K562 (cell line): ENCODE measurements around the gene GGT5. TPM values are rescaled to one million over a fixed set of nuclear protein-coding genes. Genes with fewer than 3 reads are reported as not detected.
A peak's percentile ranks its signal among the peaks of the same experiment; 100 is the strongest.
"Not testable (repeated sequence)": the region's sequence is repeated elsewhere in the genome, so short reads cannot be mapped to it uniquely, and the experiment has no call there.

Experiments used
- ATAC-seq: fragments of 200-7000 bp; cut with Tn5 transposase; 3 replicates; pipeline ENCODE4 v1.9.1; 2020; ENCODE audit warnings: moderate library complexity
- BruUV-seq: library from RNA; stranded (reverse); fragments of 400-500 nt; replicated peaks from 2 replicates; lab custom pipeline; 2021; lab: Mats Ljungman, UMichigan
- CTCF ChIA-PET: fragments of 300-600 bp; formaldehyde crosslinking; extraction: SDS; loops from one replicate; lab custom pipeline; 2021; ENCODE audit warnings: low intra/inter-chr PET ratio; lab: Yijun Ruan, JAX
- POLR2A ChIA-PET: fragments of 300-600, 350-650 bp; sonication (Branson Sonifier 250); formaldehyde crosslinking; extraction: SDS; loops from one replicate; lab custom pipeline; 2021; ENCODE audit warnings: antibody characterized with exemption, inconsistent platforms; lab: Yijun Ruan, JAX
- DNase-seq, 4 experiments: peaks; one replicate each; pipeline versions ENCODE4 v3.0.0 to v3.0.0-alpha.2; 2011 to 2018; ENCODE audit warnings: low spot score in 3 of 4, mixed read lengths in 3 of 4; ENCODE audit errors: extremely low read depth in 1 of 4
- FAIRE-seq: peaks from 2 replicates; lab custom pipeline; 2011; peaks lifted over from hg19 to GRCh38; lab: Jason Lieb, UNC
- H2AFZ ChIP-seq: 2 replicates; pipeline ENCODE4 v1.6.0; 2011; ENCODE audit warnings: low read depth, low read length, control low read depth, inconsistent platforms
- H3K27ac ChIP-seq: fragments of 200-600 bp; 3 replicates; pipeline ENCODE4 v1.8.0; 2011; ENCODE audit warnings: low read depth, mild to moderate bottlenecking, control low read depth, inconsistent platforms, low read length, moderate library complexity, mixed read lengths; ENCODE audit errors: extremely low read depth
- H3K27me3 ChIP-seq, 2 experiments: fragments of 300-600 bp in 1 of 2; 2 replicates in 1 of 2; 3 replicates in 1 of 2; pipeline versions ENCODE4 v1.6.0 to v1.8.0; 2011; ENCODE audit warnings: inconsistent platforms in 2 of 2, low read length in 2 of 2, mild to moderate bottlenecking in 1 of 2, mixed read lengths in 1 of 2, moderate library complexity in 1 of 2; ENCODE audit not compliant: control insufficient read depth in 2 of 2, insufficient read depth in 2 of 2
- H3K36me3 ChIP-seq: fragments of 300-600 bp; 3 replicates; pipeline ENCODE4 v1.8.0; 2011; ENCODE audit warnings: mild to moderate bottlenecking, low read length, inconsistent platforms; ENCODE audit not compliant: control insufficient read depth, insufficient read depth
- H3K4me1 ChIP-seq, 2 experiments: fragments of 200-600 bp in 1 of 2; replicated peaks in 1 of 2; 2 replicates in 1 of 2; 3 replicates in 1 of 2; pipeline versions ENCODE4 v1.5.1 to v1.8.0; 2011; ENCODE audit warnings: inconsistent platforms in 2 of 2, low read length in 2 of 2, mild to moderate bottlenecking in 1 of 2, mixed read lengths in 1 of 2, moderate library complexity in 1 of 2; ENCODE audit not compliant: control insufficient read depth in 2 of 2, insufficient read depth in 2 of 2
- H3K4me2 ChIP-seq: 2 replicates; pipeline ENCODE4 v1.6.1; 2011; ENCODE audit warnings: low read length, control low read depth, inconsistent platforms, mixed read lengths; ENCODE audit not compliant: insufficient read depth
- H3K4me3 ChIP-seq: fragments of 200-600 bp; sonication (generic), shearing (Covaris generic); 2 replicates; pipeline ENCODE4 v1.5.1; 2016; ENCODE audit warnings: control low read depth, inconsistent platforms
- H3K79me2 ChIP-seq: fragments of 200-600 bp; 3 replicates; pipeline ENCODE4 v1.8.0; 2011; ENCODE audit warnings: low read length, inconsistent platforms; ENCODE audit not compliant: control insufficient read depth, insufficient read depth
- H3K9ac ChIP-seq, 2 experiments: 2 replicates each; pipeline versions ENCODE4 v1.6.0 to v1.6.1; 2011; ENCODE audit warnings: low read depth in 2 of 2, low read length in 2 of 2, control low read depth in 1 of 2, inconsistent platforms in 1 of 2, mild to moderate bottlenecking in 1 of 2, mixed read lengths in 1 of 2; ENCODE audit not compliant: insufficient read depth in 1 of 2
- H3K9me1 ChIP-seq: one replicate; pipeline ENCODE4 v1.6.0; 2011; ENCODE audit warnings: inconsistent platforms, mild to moderate bottlenecking, low read length, moderate library complexity; ENCODE audit not compliant: control insufficient read depth, insufficient read depth
- H3K9me3 ChIP-seq: replicated peaks from 2 replicates; pipeline ENCODE4 v1.5.1; 2011; ENCODE audit warnings: low read depth, low read length, inconsistent platforms; ENCODE audit not compliant: control insufficient read depth, insufficient read depth
- H4K20me1 ChIP-seq: replicated peaks from 2 replicates; pipeline ENCODE4 v1.6.1; 2011; ENCODE audit warnings: low read length, inconsistent platforms, mixed read lengths; ENCODE audit not compliant: control insufficient read depth, insufficient read depth
- ARID1B ChIP-seq: fragments of 450-650 bp; IDR thresholded peaks from 2 replicates; pipeline ENCODE4 v1.6.1; 2016; ENCODE audit warnings: antibody characterized with exemption, mild to moderate bottlenecking, inconsistent platforms
- ATF3 ChIP-seq, 2 experiments: fragments of 450-650 bp in 1 of 2; sonication (generic) in 1 of 2; formaldehyde crosslinking in 1 of 2; IDR thresholded peaks in 1 of 2; conservative IDR thresholded peaks in 1 of 2; 2 replicates each; pipeline versions ENCODE4 v1.6.1 to v1.8.1; 2016 to 2023; ENCODE audit warnings: mild to moderate bottlenecking in 2 of 2, moderate library complexity in 2 of 2, inconsistent platforms in 1 of 2, missing genetic modification reagents in 1 of 2
- CTBP1 ChIP-seq: fragments of 450-650 bp; IDR thresholded peaks from 2 replicates; pipeline ENCODE4 v1.6.1; 2016; ENCODE audit warnings: borderline replicate concordance
- JUND ChIP-seq, 2 experiments: IDR thresholded peaks; 2 replicates in 1 of 2; 3 replicates in 1 of 2; pipeline ENCODE4 v1.6.1; 2011; ENCODE audit warnings: borderline replicate concordance in 2 of 2, low read depth in 2 of 2, low read length in 2 of 2, improper control_type of control experiment in 1 of 2, missing biosample characterization in 1 of 2, missing genetic modification characterization in 1 of 2, missing genetic modification reagents in 1 of 2
- TCF3 ChIP-seq: sonication (generic); formaldehyde crosslinking; IDR thresholded peaks from 2 replicates; pipeline ENCODE4 v1.4.0; 2020; ENCODE audit warnings: mild to moderate bottlenecking, missing genetic modification reagents
- WGBS: fragments of 100-300 bp; shearing (Covaris generic); methylation state at CpG from one replicate; pipeline ENCODE4 v1.1.6; 2016; ENCODE audit warnings: low coverage, mixed read lengths; ENCODE audit not compliant: insufficient coverage; ENCODE audit errors: missing lambda C conversion rate; 5-methylcytosine and 5-hydroxymethylcytosine counted together
- in situ Hi-C: fragments of 300-500 bp; cut with MboI; formaldehyde crosslinking; loops from 4 replicates; pipeline ENCODE4 v1.15.0; 2018; ENCODE audit warnings: inconsistent platforms, mixed read lengths
- intact Hi-C: fragments of 100-400 bp; cut with micrococcal nuclease; formaldehyde crosslinking; loops from 2 replicates; pipeline ENCODE4 v1.14.2; 2022
- polyA plus RNA-seq, 8 experiments: library from polyadenylated mRNA; depleted of rRNA in 4 of 8; stranded (reverse) in 5 of 8; unstranded in 3 of 8; fragments of >200 nt; fragmentation: Nextera tagmentation in 2 of 8; fragmentation: Illumina TruSeq in 1 of 8; extraction: Ambion mirVana in 2 of 8; extraction: Trizol in 1 of 8; gene quantifications; 2 replicates each; pipeline versions ENCODE4 v1.2.1 to v1.2.3, GENCODE V29; 2011 to 2014; ENCODE audit warnings: inconsistent platforms in 1 of 8, missing spikeins in 1 of 8
- total RNA-seq, 7 experiments: library from RNA; depleted of rRNA in 6 of 7; stranded (reverse); fragments of >200 nt in 6 of 7; fragmentation: Illumina TruSeq in 2 of 7; extraction: Trizol in 2 of 7; gene quantifications; 2 replicates each; pipeline versions ENCODE4 v1.2.1 to v1.2.3, GENCODE V29; 2011 to 2021; ENCODE audit warnings: low replicate concordance in 1 of 7

GGT5 gene
- total and polyA plus RNA-seq, 9 of the 15 experiments (the other 6 are each of a cell fraction or from before 2014, with no cell fraction given) = 0.07 to 0.69 (median 0.18) TPM; not detected in 4

GRCh38 chr22:24262185-24262749 lies 17.4 kb upstream of the GGT5 start:
- CTCF ChIA-PET; intact Hi-C loops; H3K4me1 ChIP-seq; H3K79me2 ChIP-seq; FAIRE-seq; H3K9me1 ChIP-seq; H3K9me3 ChIP-seq; BruUV-seq; H3K27ac ChIP-seq; H3K4me2 ChIP-seq; H3K36me3 ChIP-seq; H3K4me3 ChIP-seq; H3K27me3 ChIP-seq; H4K20me1 ChIP-seq; ATAC-seq; POLR2A ChIA-PET; TF ChIP-seq JUND (tag; IDR thresholded peaks at IDR 0.05; ENCODE audit: borderline replicate concordance, low read depth, low read length); ATF3 (CRISPR knock-in tag; conservative IDR thresholded peaks at IDR 0.05): not testable (repeated sequence)
- in situ Hi-C loops = loop anchor here (25.0 kb wide), 1 partner anchor 1325 kb away; no protein-coding TSS in a partner anchor
- peak in 1 of 4 experiments; percentile 44 for DNase-seq
- peak overlapping the region; percentile 83 for H2AFZ ChIP-seq
- TF ChIP-seq CTBP1 = peak; percentile 40; the same call in 1 of the 2 replicates
- 0 out of 2 replicates have a peak, but pooled peaks have one; percentile 42 for TF ChIP-seq JUND (IDR thresholded peaks at IDR 0.05; ENCODE audit: borderline replicate concordance, low read depth, low read length)
- 0 out of 2 replicates have a peak, but pooled peaks have one; percentile 7 for TF ChIP-seq TCF3 (CRISPR knock-in tag)
- 0 out of 2 replicates have a peak, but pooled peaks have one; percentile 10 for TF ChIP-seq ARID1B
- peak; percentile 24; the same call in 1 of the 2 replicates for TF ChIP-seq ATF3 (IDR thresholded peaks at IDR 0.05)
- H3K9ac ChIP-seq = 0 out of 4 replicates have a peak overlapping the region, but pooled peaks of 1 of the 2 experiments have one; percentile 45
- WGBS = 22% methylated on average over 16 of the region's 18 CpGs
